K562 (cell line): ENCODE results near the gene ATP5F1C. TPM values are rescaled to one million over a fixed set of nuclear protein-coding genes. Genes with fewer than 3 reads are reported as not detected.

Experiments
- ARID2 ChIP-seq: fragments of 450-650 bp; IDR thresholded peaks from 2 replicates; pipeline ENCODE4 v1.6.1; 2017; ENCODE audit warnings: antibody characterized with exemption, mild to moderate bottlenecking
- ATF1 ChIP-seq, 2 experiments: fragments of 450-650 bp in 1 of 2; IDR thresholded peaks; 2 replicates each; pipeline ENCODE4 v1.6.1; 2016; ENCODE audit warnings: missing compliant biosample characterization in 1 of 2, missing genetic modification characterization in 1 of 2
- EP300 ChIP-seq: IDR thresholded peaks from 2 replicates; pipeline ENCODE4 v1.6.1; 2012; ENCODE audit warnings: low read length, improper control_type of control experiment
- ETV6 ChIP-seq, 3 experiments: fragments of 150-350 bp in 1 of 3; sonication (generic) in 1 of 3; formaldehyde crosslinking in 1 of 3; IDR thresholded peaks; 2 replicates each; pipeline versions ENCODE4 v1.6.1 to v1.8.0; 2014 to 2022; ENCODE audit warnings: borderline replicate concordance in 2 of 3, low read depth in 2 of 3, antibody characterized with exemption in 1 of 3, low read length in 1 of 3, mild to moderate bottlenecking in 1 of 3, missing genetic modification reagents in 1 of 3
- GABPB1 ChIP-seq: sonication (generic); formaldehyde crosslinking; IDR thresholded peaks from 2 replicates; pipeline ENCODE4 v1.8.0; 2022; ENCODE audit warnings: mild to moderate bottlenecking, missing genetic modification reagents
- HDAC1 ChIP-seq, 2 experiments: fragments of 450-650 bp; IDR thresholded peaks; 2 replicates each; pipeline ENCODE4 v1.6.1; 2016 to 2017; ENCODE audit warnings: inconsistent platforms in 1 of 2, mild to moderate bottlenecking in 1 of 2, moderate library complexity in 1 of 2
- HNRNPK ChIP-seq: fragments of 200-400 bp; formaldehyde crosslinking; IDR thresholded peaks from one replicate; pipeline ENCODE4 v1.6.1; 2018; ENCODE audit warnings: mild to moderate bottlenecking, low read depth, low read length; ENCODE audit not compliant: poor library complexity, severe bottlenecking
- KDM4B ChIP-seq, 2 experiments: fragments of 450-650 bp in 1 of 2; sonication (generic) in 1 of 2; IDR thresholded peaks; 2 replicates each; pipeline ENCODE4 v1.6.1; 2016 to 2017; ENCODE audit warnings: borderline replicate concordance in 2 of 2, antibody characterized with exemption in 1 of 2, low read depth in 1 of 2, mild to moderate bottlenecking in 1 of 2
- MAZ ChIP-seq, 2 experiments: fragments of 450-650 bp in 1 of 2; sonication (generic) in 1 of 2; formaldehyde crosslinking; IDR thresholded peaks in 1 of 2; conservative IDR thresholded peaks in 1 of 2; 2 replicates each; pipeline versions ENCODE4 v1.4.0 to v1.5.0; 2020; ENCODE audit warnings: mild to moderate bottlenecking in 1 of 2, missing genetic modification reagents in 1 of 2
- MCM3 ChIP-seq: fragments of 450-650 bp; IDR thresholded peaks from 2 replicates; pipeline ENCODE4 v1.6.1; 2016
- MED1 ChIP-seq: sonication (generic); formaldehyde crosslinking; IDR thresholded peaks from 2 replicates; pipeline ENCODE4 v1.8.1; 2023; ENCODE audit warnings: missing genetic modification reagents, borderline replicate concordance
- NFE2L1 ChIP-seq: fragments of 450-650 bp; IDR thresholded peaks from 2 replicates; pipeline ENCODE4 v1.6.1; 2016; ENCODE audit warnings: missing genetic modification characterization, low read depth, mild to moderate bottlenecking, missing compliant biosample characterization, moderate library complexity, borderline replicate concordance
- NR2F6 ChIP-seq: fragments of 450-650 bp; formaldehyde crosslinking; IDR thresholded peaks from 2 replicates; pipeline ENCODE4 v1.4.0; 2020; ENCODE audit warnings: mild to moderate bottlenecking
- PATZ1 ChIP-seq: fragments of 250-450 bp; sonication (Bioruptor Pico); IDR thresholded peaks from 2 replicates; pipeline ENCODE4 v1.5.0; 2020; ENCODE audit warnings: mild to moderate bottlenecking, borderline replicate concordance
- RCOR1 ChIP-seq, 2 experiments: IDR thresholded peaks; 2 replicates each; pipeline ENCODE4 v1.6.1; 2012; ENCODE audit warnings: low read depth in 2 of 2, low read length in 2 of 2, borderline replicate concordance in 1 of 2, improper control_type of control experiment in 1 of 2
- SAFB ChIP-seq: fragments of 200-400 bp; formaldehyde crosslinking; IDR thresholded peaks from 2 replicates; pipeline ENCODE4 v1.6.1; 2017; ENCODE audit warnings: low read depth, low read length, borderline replicate concordance
- SMARCA5 ChIP-seq: fragments of 450-650 bp; IDR thresholded peaks from 2 replicates; pipeline ENCODE4 v1.6.1; 2016
- TEAD4 ChIP-seq, 2 experiments: sonication (generic) in 1 of 2; formaldehyde crosslinking in 1 of 2; IDR thresholded peaks; 2 replicates each; pipeline versions ENCODE4 v1.6.1 to v1.8.0; 2012 to 2022; ENCODE audit warnings: borderline replicate concordance in 1 of 2, inconsistent platforms in 1 of 2, low read length in 1 of 2, mild to moderate bottlenecking in 1 of 2, missing genetic modification reagents in 1 of 2
- ZNF224 ChIP-seq: sonication (generic); formaldehyde crosslinking; IDR thresholded peaks from 2 replicates; pipeline ENCODE4 v1.8.0; 2022; ENCODE audit warnings: mild to moderate bottlenecking, missing genetic modification reagents
- ZNF253 ChIP-seq: fragments of 250-450 bp; sonication (Bioruptor Pico); conservative IDR thresholded peaks from 2 replicates; pipeline ENCODE4 v1.6.1; 2021; ENCODE audit warnings: mild to moderate bottlenecking
- polyA plus RNA-seq, 8 experiments: library from polyadenylated mRNA; depleted of rRNA in 4 of 8; stranded (reverse) in 5 of 8; unstranded in 3 of 8; fragments of >200 nt; fragmentation: Nextera tagmentation in 2 of 8; fragmentation: Illumina TruSeq in 1 of 8; extraction: Ambion mirVana in 2 of 8; extraction: Trizol in 1 of 8; gene quantifications; 2 replicates each; pipeline versions ENCODE4 v1.2.1 to v1.2.3, GENCODE V29; 2011 to 2014; ENCODE audit warnings: inconsistent platforms in 1 of 8, missing spikeins in 1 of 8
- total RNA-seq, 7 experiments: library from RNA; depleted of rRNA in 6 of 7; stranded (reverse); fragments of >200 nt in 6 of 7; fragmentation: Illumina TruSeq in 2 of 7; extraction: Trizol in 2 of 7; gene quantifications; 2 replicates each; pipeline versions ENCODE4 v1.2.1 to v1.2.3, GENCODE V29; 2011 to 2021; ENCODE audit warnings: low replicate concordance in 1 of 7
- TF ChIP-seq, protein P1 (sequence below): fragments of 450-650 bp; IDR thresholded peaks from 2 replicates; pipeline ENCODE4 v1.6.1; 2014; ENCODE audit warnings: low read depth, mild to moderate bottlenecking, moderate library complexity, borderline replicate concordance
- TF ChIP-seq, protein P2 (sequence below): fragments of 450-650 bp; IDR thresholded peaks from 2 replicates; pipeline ENCODE4 v1.7.0; 2016; ENCODE audit warnings: borderline replicate concordance

Gene ATP5F1C
- total and polyA plus RNA-seq, 9 of the 15 experiments (the other 6 are each of a cell fraction or from before 2014, with no cell fraction given) = 389 to 1,475 (median 559) TPM

- TF ChIP-seq NFE2L1 (tag) (no peak), MCM3 (no peak), MAZ (CRISPR knock-in tag; conservative IDR thresholded peaks at IDR 0.05 in 1 of 2, IDR thresholded peaks at IDR 0.05 in 1 of 2) (no peak), KDM4B (IDR thresholded peaks at IDR 0.05; ENCODE audit: borderline replicate concordance in 2 of 2, low read depth in 1 of 2) (no peak), ETV6 (IDR thresholded peaks at IDR 0.05; ENCODE audit: borderline replicate concordance in 1 of 2, low read depth in 2 of 2, low read length in 1 of 2) (no peak), ETV6 (CRISPR knock-in tag; IDR thresholded peaks at IDR 0.05; ENCODE audit: borderline replicate concordance) (no peak), NR2F6 (CRISPR knock-in tag) (no peak), ZNF253 (CRISPR knock-in tag) (no peak), RCOR1 (IDR thresholded peaks at IDR 0.05; ENCODE audit: borderline replicate concordance in 1 of 2, low read depth in 2 of 2, low read length in 2 of 2) (peak in 1 of 2 experiments; percentile 85; a peak in 2 of 4 replicates), ZNF224 (CRISPR knock-in tag) (no peak), TEAD4 (IDR thresholded peaks at IDR 0.05; ENCODE audit: low read length) (no peak), TEAD4 (CRISPR knock-in tag; IDR thresholded peaks at IDR 0.05; ENCODE audit: borderline replicate concordance) (no peak), ATF1 (CRISPR knock-in tag; IDR thresholded peaks at IDR 0.05) (no peak), ATF1 (tag; IDR thresholded peaks at IDR 0.05) (no peak), EP300 (peak; percentile 58), HNRNPK (no peak), ARID2 (no peak), SAFB (no peak), MED1 (CRISPR knock-in tag) (no peak), GABPB1 (CRISPR knock-in tag) (no peak), SMARCA5 (no peak), PATZ1 (CRISPR knock-in tag) (no peak), HDAC1 (IDR thresholded peaks at IDR 0.05) (no peak)
- TF ChIP-seq, protein P1, sequence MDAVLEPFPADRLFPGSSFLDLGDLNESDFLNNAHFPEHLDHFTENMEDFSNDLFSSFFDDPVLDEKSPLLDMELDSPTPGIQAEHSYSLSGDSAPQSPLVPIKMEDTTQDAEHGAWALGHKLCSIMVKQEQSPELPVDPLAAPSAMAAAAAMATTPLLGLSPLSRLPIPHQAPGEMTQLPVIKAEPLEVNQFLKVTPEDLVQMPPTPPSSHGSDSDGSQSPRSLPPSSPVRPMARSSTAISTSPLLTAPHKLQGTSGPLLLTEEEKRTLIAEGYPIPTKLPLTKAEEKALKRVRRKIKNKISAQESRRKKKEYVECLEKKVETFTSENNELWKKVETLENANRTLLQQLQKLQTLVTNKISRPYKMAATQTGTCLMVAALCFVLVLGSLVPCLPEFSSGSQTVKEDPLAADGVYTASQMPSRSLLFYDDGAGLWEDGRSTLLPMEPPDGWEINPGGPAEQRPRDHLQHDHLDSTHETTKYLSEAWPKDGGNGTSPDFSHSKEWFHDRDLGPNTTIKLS = no peak
- TF ChIP-seq, protein P2, sequence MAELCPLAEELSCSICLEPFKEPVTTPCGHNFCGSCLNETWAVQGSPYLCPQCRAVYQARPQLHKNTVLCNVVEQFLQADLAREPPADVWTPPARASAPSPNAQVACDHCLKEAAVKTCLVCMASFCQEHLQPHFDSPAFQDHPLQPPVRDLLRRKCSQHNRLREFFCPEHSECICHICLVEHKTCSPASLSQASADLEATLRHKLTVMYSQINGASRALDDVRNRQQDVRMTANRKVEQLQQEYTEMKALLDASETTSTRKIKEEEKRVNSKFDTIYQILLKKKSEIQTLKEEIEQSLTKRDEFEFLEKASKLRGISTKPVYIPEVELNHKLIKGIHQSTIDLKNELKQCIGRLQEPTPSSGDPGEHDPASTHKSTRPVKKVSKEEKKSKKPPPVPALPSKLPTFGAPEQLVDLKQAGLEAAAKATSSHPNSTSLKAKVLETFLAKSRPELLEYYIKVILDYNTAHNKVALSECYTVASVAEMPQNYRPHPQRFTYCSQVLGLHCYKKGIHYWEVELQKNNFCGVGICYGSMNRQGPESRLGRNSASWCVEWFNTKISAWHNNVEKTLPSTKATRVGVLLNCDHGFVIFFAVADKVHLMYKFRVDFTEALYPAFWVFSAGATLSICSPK = no peak
Measured at GRCh38 chr10:7763929-7764328, 24.0 kb upstream of the ATP5F1C start (continued).
